Small intestine (tissue), 16 donors: ENCODE results near the gene RASA4B. TPM values are rescaled to one million over a fixed set of nuclear protein-coding genes. Genes with fewer than 3 reads are reported as not detected.
"Not testable (repeated sequence)": the region's sequence is repeated elsewhere in the genome, so short reads cannot be mapped to it uniquely, and the experiment has no call there.

Source experiments
- DNase-seq, 2 donors: peaks; one replicate each; pipeline versions ENCODE4 v3.0.0 to v3.0.0-alpha.2; 2013
- FAIRE-seq: peaks from 2 replicates; lab custom pipeline; 2012; peaks lifted over from hg19 to GRCh38; lab: Jason Lieb, UNC
- H3K27ac ChIP-seq, 3 donors: one replicate each; pipeline ENCODE4 v1.5.1; 2013; ENCODE audit warnings: low read length in 2 of 3, mild to moderate bottlenecking in 2 of 3, control low read depth in 1 of 3, inconsistent platforms in 1 of 3, low read depth in 1 of 3, moderate library complexity in 1 of 3
- H3K27me3 ChIP-seq, 3 donors: one replicate each; pipeline ENCODE4 v1.6.1; 2013; ENCODE audit warnings: low read length in 3 of 3, inconsistent platforms in 1 of 3; ENCODE audit not compliant: control insufficient read depth in 3 of 3, insufficient read depth in 3 of 3
- H3K36me3 ChIP-seq, 3 donors: one replicate each; pipeline ENCODE4 v1.6.1; 2013; ENCODE audit warnings: low read length in 3 of 3, inconsistent platforms in 1 of 3, low read depth in 1 of 3, mild to moderate bottlenecking in 1 of 3, moderate library complexity in 1 of 3; ENCODE audit not compliant: control insufficient read depth in 3 of 3, insufficient read depth in 2 of 3
- H3K4me1 ChIP-seq, 3 donors: one replicate each; pipeline ENCODE4 v1.6.1; 2013; ENCODE audit warnings: low read length in 2 of 3, inconsistent platforms in 1 of 3, low read depth in 1 of 3, mild to moderate bottlenecking in 1 of 3, moderate library complexity in 1 of 3; ENCODE audit not compliant: control insufficient read depth in 3 of 3, insufficient read depth in 2 of 3
- H3K4me3 ChIP-seq, 3 donors: one replicate each; pipeline ENCODE4 v1.5.1; 2013; ENCODE audit warnings: low read length in 3 of 3, control low read depth in 1 of 3, inconsistent platforms in 1 of 3, low read depth in 1 of 3, mild to moderate bottlenecking in 1 of 3, moderate library complexity in 1 of 3
- H3K9me3 ChIP-seq, 2 donors: one replicate each; pipeline ENCODE4 v1.6.1; 2013; ENCODE audit warnings: low read depth in 1 of 2, low read length in 1 of 2; ENCODE audit not compliant: control insufficient read depth in 2 of 2, insufficient read depth in 1 of 2
- WGBS, 3 donors: extraction: QIAGEN DNeasy Blood & Tissue Kit; methylation state at CpG; one replicate each; pipeline ENCODE4 v1.1.7; 2013; 5-methylcytosine and 5-hydroxymethylcytosine counted together
- long read RNA-seq, 10 donors: transcript quantifications; one replicate each; lab custom pipeline, GENCODE V29; 2026
- polyA plus RNA-seq, 4 donors: library from polyadenylated mRNA; stranded (reverse) in 3 of 4; unstranded in 1 of 4; fragments of 200-250 nt in 3 of 4; fragments of 120-200 nt in 1 of 4; gene quantifications; one replicate each; pipeline versions ENCODE4 v1.2.1 to v1.2.3, GENCODE V29; 2013
- donor health status: healthy with polysubstance abuse.
- donor health status: control.
- donor health status: control.
- donor health status: Bipolar disorder and iron deficiency.
- donor health status: healthy.

Gene RASA4B
- 10 to 100 TPM; 14.2 to 58.4 (median 35.7) TPM for polyA plus RNA-seq
- long read RNA-seq, donor 1, partial matches to known transcripts, result 10 of 12 reads
- long read RNA-seq, donor 1, other reads (novel, unspliced or antisense), result 0 of 12 reads
- long read RNA-seq, donor 2, partial matches to known transcripts, result 0 of 1 reads
- long read RNA-seq, donor 2, other reads (novel, unspliced or antisense), result 0 of 1 reads
- long read RNA-seq, donor 3, result 0 reads
- long read RNA-seq, donor 4, result 0 reads
- long read RNA-seq, donor 5, partial matches to known transcripts, result 0 of 1 reads
- long read RNA-seq, donor 5, other reads (novel, unspliced or antisense), result 0 of 1 reads
- long read RNA-seq, donor 6, result 0 reads
- long read RNA-seq, donor 7, result 0 reads
- long read RNA-seq, donor 8, result 0 reads
- long read RNA-seq, donor 9, result 0 reads
- long read RNA-seq, donor 10, partial matches to known transcripts, result 0 of 1 reads
- long read RNA-seq, donor 10, other reads (novel, unspliced or antisense), result 0 of 1 reads

DNA sequence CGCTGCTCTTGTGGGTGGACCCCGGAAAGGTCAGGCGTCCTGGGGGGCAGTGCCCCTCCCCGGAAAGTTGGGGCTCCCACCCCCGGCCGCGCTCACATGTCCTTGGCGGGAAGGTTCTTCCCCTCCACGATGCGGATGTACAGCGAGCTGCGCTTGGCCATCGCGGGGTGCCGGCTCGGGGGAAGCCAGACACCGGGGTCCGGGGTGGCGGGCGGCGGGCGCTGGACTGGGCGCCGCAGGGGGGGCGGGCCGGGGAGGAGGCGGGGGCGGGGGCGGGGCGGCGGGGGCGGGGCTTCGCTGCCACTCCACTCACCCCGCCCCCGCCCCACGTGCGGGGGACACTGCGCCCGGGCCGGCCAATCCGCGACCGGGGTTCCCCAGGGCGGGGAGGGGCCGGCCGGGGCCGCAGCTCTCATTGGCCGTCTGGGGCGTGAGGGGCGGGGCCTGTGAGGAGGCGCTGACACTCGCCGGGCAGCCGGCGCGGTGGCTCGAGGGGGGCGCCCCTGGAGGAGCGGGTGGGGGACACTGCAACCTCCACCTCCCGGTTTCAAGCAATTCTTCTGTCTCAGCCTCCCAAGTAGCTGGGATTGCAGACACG, at the start of gene RASA4B:
RASA4B (minus strand) TSS at position 228 of the 598 bp plus-strand sequence; CDS start at position 161, 67 bp downstream.
- peak in 1 of 2 donors; percentile 1 for DNase-seq
- WGBS, 3 donors, result 0 to 1% (median 0%) methylated on average over 2 to 21 of the region's 61 CpGs
- H3K9me3 ChIP-seq, H3K27ac ChIP-seq, H3K27me3 ChIP-seq, H3K4me1 ChIP-seq, FAIRE-seq, H3K36me3 ChIP-seq: not testable (repeated sequence)
- peak within 1 kb of the TSS in 1 of 3 donors; percentile 48 for H3K4me3 ChIP-seq

- FAIRE-seq, H3K4me3 ChIP-seq, H3K9me3 ChIP-seq, H3K27ac ChIP-seq, H3K4me1 ChIP-seq, H3K36me3 ChIP-seq, H3K27me3 ChIP-seq, DNase-seq: not testable (repeated sequence)
- no CpG with 5 or more reads among the region's 6 CpGs for WGBS, 3 donors
Observed at GRCh38 chr7:102550808-102551422, 33.3 kb upstream of the RASA4B start, which contains the start of gene SPDYE2. Gene SPDYE2, plus strand, starts transcription at chr7:102551226. Its CDS starts 2,030 bp downstream, at chr7:102553256.

DNA sequence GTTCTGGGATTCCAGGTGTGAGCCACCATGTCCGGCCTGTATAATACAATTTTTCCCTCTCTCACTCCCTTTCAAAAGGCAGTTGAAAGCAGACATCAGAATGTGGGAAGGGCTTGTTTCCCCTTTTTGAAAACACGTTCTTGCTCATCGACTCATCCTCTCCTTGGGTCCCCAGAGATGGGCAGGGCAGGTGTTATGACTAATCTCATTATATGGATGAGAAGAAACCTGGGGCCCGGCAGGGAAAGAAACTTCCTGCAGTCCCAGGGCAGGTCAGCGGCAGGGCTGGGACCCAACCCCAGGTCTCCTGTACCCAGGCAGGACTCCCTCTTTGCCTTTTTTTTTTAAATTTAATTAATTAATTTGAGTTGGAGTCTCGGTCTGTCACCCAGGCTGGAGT, 28.8 kb upstream of the RASA4B start:
- H3K4me1 ChIP-seq, H3K36me3 ChIP-seq, H3K27me3 ChIP-seq, DNase-seq, H3K9me3 ChIP-seq, H3K27ac ChIP-seq, FAIRE-seq, H3K4me3 ChIP-seq: not testable (repeated sequence)
- WGBS, 3 donors, result 83 to 86% methylated on average over 1 to 2 of the region's 6 CpGs; no CpG with 5 or more reads in 1 of the 3 donors

DNA sequence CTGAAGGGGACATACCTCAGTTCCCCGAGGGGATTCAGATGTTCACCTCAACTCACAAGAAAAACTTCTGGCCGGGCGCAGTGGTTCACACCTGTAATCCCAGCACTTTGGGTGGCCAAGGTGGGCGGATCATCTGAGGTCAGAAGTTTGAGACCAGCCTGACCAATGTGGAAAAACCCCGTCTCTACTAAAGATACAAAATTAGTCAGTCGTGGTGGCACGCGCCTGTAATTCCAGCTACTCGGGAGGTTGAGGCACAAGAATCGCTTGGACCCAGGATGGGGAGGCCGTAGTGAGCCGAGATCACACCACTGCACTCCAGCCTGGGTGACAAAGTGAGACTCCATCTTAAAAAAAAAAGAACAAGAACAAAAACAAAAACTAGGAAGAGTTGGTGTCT, 27.7 kb upstream of the RASA4B start:
- H3K9me3 ChIP-seq, DNase-seq, FAIRE-seq, H3K4me1 ChIP-seq, H3K27me3 ChIP-seq, H3K27ac ChIP-seq, H3K36me3 ChIP-seq, H3K4me3 ChIP-seq: not testable (repeated sequence)
- WGBS, 3 donors, result 81 to 94% (median 84%) methylated on average over 6 to 8 of the region's 12 CpGs

DNA sequence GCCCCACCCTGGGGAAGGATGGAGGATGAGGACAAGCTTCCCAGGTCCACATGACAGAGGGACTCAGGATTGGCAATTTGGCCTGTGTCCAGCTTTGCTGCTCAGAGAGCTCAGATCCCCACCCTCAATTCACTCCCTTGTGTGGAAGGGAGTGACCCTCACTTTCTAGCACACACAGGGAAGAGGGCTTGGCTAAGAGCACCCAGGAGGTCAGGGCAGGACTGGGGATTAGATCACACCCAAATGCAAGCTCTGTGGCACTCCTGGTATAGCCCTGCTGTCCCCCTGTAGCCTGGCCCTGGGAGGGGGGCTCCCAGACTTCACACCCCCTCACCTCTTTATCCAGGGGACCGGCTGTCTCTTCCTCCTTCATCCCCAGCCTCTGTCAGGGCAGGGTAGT, 26.8 kb upstream of the RASA4B start:
- DNase-seq, H3K36me3 ChIP-seq, H3K4me3 ChIP-seq, H3K4me1 ChIP-seq, H3K9me3 ChIP-seq, FAIRE-seq, H3K27me3 ChIP-seq, H3K27ac ChIP-seq: not testable (repeated sequence)
- no CpG with 5 or more reads among the region's 1 CpG for WGBS, 3 donors

- FAIRE-seq, H3K36me3 ChIP-seq, H3K27ac ChIP-seq, H3K27me3 ChIP-seq, H3K4me3 ChIP-seq, H3K4me1 ChIP-seq, DNase-seq, H3K9me3 ChIP-seq: not testable (repeated sequence)
- no CpG with 5 or more reads among the region's 8 CpGs for WGBS, 3 donors
Observed at GRCh38 chr7:102543596-102543995, 26.0 kb upstream of the RASA4B start, which contains the start of gene UPK3BL2. Gene UPK3BL2, minus strand, starts transcription at chr7:102543696. Its CDS starts 60 bp downstream, at chr7:102543636.

DNA sequence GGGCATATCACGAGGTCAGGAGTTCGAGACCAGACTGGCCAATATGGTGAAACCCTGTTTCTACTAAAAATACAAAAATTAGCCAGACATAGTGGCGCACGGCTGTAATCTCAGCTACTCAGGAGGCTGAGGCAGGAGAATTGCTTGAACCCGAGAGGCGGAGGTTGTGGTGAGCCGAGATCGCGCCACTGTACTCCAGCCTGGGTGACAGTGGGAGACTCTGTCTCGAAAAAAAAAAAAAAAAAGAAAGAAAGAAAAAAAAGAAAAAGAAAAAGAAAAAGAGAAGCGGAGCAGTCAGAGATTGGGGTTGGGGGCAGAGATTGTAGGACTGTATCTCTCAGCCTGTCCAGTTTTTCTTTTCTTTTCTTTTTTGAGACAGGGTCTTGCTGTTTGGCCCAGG, 25.2 kb upstream of the RASA4B start:
- not testable (repeated sequence) for H3K27me3 ChIP-seq, H3K36me3 ChIP-seq, H3K4me1 ChIP-seq, DNase-seq, H3K27ac ChIP-seq, H3K4me3 ChIP-seq, H3K9me3 ChIP-seq, FAIRE-seq
- 91 to 95% (median 94%) methylated on average over 7 of the region's 11 CpGs for WGBS, 3 donors

DNA sequence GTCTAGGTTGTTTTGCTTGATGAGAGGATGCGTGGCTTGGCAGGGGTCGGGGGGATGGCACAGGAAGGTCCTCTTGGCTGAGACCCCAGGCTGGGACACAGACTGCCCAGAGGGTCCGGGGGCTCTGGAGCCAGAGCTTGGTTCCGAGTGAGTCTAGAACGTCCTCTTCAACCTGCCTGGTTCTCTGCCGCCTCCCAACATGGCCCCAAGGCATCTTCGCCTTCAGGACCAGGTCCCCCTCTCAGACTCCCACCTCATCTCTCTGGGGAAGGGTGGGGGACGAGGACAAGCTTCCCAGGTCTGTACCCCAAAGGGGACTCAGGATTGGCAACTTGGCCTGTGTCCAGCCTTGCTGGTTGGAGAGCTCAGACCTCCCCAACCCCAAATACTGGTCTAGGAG, 24.5 kb upstream of the RASA4B start:
- 99 to 100% (median 100%) methylated on average over 3 to 4 of the region's 8 CpGs for WGBS, 3 donors
- DNase-seq, H3K9me3 ChIP-seq, H3K27ac ChIP-seq, FAIRE-seq, H3K36me3 ChIP-seq, H3K4me3 ChIP-seq, H3K4me1 ChIP-seq, H3K27me3 ChIP-seq: not testable (repeated sequence)
